HG02973 (cell line): ENCODE data around the gene C6orf163.
A peak's percentile ranks its signal among the peaks of the same experiment; 100 is the strongest.

Source experiments
- ATAC-seq: cut with Tn5 transposase; IDR thresholded peaks from one replicate; pipeline ENCODE4 v1.9.1; 2021; ENCODE audit warnings: moderate library complexity; ENCODE audit not compliant: unreplicated experiment

C6orf163 gene

DNA sequence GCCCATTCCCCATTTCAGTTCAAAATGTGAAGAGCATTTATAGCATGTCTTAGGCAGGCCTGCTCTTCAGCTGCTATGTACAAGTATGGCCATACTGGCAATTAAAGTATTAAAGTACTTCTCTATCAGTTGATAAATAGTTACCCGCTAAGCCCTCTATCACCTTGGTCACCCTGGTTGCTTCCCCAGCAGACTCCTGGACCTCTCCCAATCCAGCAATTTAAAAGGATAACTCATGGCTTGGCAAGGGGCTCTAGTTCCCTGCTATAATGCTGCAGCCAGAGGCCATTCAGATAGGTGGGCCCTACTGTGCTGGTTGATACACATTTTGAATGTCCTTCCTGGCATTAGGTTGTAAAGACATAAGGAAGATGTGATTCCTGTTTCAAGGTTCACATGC, 7.0 kb downstream of the C6orf163 start:
- ATAC-seq: no peak

DNA sequence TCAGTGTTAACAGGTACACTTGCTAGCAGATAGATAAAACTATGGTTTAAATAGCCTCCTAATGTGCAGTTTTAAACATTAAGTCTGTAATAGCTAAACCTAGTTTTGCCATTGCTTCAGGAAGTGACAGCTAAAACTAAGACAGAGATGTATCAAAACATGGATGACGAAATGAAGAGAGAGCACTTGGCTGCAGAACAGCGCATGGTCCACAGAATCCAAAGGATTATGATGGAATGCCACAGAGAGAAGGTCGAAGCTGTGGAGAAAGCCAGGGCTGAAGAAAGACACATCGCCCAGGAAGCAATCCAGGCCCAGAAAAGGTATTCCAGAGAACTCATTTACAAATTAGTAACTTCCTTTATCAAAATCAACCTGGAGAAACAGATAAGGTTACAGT, 11.6 kb downstream of the C6orf163 start:
- ATAC-seq: no peak

DNA sequence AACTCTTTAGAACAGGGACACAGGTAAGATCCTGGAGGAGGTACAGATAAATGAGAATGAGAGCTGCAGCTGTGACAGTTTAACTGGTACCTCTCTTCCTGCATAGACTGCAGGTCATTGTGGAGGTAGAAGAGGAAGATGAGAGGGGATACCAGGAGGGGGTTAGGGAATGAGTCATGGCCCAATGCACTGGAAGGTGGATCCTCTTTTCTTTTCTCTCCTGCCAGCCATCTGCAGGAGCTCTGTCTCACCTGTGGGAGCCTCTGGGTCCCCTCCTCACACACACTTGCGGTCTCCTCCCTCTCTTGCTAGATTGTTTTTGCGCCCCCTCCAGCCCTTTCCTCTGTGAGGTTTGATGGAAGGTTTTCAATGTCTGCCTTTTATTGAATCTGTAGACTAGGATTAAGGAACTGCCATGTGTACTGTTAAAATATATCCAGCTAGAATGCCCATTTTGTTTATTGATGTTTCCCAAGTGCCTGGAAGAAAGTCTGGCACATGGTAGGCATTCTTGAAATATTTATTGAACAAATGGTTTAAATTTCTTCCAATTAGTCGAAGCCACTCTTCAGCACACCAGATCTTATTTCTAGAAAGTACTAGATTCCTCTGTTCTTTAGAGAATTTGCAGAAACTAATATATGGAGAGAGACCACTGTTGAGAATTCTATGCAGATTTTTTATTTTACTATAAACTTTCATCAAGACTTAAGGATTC, 13.0 kb downstream of the C6orf163 start:
- ATAC-seq: no peak

DNA sequence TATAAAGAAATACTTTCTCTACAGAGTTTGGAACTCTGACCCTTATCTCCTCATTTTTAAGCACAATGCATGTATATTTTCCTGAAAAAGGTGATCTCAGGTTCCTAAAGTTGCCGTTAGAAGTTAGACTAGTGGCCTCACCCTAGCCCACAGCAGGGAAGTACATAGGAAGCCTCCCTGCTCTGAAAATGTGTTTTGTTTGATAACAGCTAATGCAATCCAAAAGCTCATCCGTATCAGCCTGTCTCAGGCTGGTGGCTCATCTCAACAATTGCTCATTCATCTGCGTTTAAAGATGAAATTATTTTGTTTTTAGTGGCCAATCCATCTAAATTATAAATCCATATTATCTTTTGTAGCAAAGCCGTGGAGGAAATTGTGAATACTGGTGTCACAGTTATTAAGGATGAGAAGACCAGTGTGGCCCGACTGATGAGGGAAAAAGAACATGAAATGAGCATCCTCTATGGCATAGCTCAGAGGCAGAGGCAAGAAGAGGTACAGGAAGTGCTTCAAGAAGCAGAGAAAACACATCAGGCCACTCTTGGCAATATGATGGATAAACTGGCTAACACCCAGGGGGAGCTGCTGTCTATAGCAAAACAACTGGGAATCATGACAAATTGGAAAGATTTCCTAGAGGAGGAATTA, 20.1 kb downstream of the C6orf163 start:
- no peak for ATAC-seq

DNA sequence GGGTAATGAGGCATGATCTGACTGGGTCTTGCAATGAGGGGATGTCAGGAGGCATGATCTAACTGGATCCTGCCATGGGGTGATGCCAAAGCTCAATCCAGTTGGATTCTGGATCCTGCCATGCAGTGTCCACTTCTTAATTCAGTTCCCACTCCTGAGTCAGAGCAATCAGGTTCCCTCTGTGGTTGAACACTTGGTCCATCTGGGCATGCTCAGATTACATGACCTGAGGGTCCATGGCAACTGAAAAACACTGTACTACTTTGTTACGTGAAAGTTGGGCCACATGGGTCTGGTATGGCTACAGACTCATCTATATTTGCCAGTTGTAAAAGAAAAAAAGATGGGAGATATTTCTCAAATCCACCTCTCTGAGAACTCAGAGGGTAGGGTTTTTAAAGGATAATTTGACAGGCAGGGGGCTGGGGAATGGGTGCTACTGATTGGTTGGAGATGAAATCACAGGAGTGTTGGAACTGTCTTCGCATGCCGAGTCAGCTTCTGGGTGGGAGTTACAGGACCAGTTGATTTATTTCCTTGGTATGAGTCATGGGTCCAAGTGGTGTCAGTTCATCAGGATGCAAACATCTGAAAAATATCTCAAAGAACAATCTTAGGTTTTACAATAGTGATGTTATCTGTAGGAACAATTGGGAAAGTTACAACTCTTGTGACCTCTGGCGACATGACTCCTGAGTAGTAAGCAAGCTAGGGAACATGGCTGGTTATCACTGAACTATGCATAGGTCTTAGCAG, 21.6 kb downstream of the C6orf163 start:
- no peak for ATAC-seq

DNA sequence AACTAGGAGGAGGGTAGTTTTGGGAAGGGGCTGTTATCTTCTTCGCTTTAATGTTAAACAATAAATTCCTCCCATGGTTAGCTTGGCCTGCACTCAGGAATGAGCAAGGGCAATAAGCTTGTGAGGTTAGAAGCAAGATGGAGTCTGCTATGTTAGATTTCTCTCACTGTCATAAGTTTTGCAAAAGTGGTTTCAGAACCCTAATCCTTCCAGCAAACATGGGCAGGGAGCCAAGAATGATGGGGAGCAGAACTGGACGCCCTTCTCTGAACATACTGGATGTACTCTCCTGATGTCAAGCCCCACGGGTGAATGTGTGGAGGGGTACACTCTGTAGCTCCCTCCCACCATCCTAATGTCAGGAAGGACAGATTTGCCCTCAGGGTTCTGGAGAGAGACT, 22.3 kb downstream of the C6orf163 start:
- ATAC-seq: no peak

DNA sequence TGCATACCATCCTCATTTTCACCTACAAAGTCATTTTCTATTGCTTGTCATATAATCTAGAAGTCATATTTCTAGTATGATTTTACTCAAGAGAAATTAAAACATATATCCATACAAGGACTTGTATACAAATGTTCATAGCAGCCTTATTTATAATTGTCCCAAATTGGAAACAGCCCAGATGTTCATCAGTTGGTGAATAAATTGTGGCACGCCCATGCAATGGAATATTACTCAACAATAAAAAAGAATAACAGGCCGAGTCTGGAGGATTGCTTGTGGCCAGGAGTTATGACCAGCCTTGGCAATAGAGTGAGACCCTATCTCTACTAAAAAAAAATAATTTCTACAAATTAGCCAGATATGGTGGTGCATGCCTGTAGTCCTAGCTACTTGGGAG, 28.8 kb downstream of the C6orf163 start:
- ATAC-seq: no peak

DNA sequence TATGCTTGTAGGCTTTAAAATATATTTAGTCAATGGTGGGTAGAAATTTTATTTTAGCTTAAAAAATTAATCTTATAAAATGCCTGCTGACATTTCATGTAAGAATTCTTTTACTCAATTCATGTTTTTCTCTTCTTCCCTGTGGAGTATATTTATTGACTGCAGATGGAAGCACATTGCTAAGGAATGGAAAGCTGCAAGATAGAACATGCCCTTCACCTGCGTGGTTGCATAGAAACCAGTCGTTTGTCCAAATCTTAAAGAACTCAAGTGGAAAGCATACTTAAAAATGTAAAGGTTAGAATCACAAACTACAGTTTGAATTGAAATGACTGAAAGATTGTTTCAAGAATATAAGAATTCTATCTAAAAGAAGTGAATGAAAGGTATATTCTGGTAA, 30.7 kb downstream of the C6orf163 start:
- ATAC-seq: no peak

DNA sequence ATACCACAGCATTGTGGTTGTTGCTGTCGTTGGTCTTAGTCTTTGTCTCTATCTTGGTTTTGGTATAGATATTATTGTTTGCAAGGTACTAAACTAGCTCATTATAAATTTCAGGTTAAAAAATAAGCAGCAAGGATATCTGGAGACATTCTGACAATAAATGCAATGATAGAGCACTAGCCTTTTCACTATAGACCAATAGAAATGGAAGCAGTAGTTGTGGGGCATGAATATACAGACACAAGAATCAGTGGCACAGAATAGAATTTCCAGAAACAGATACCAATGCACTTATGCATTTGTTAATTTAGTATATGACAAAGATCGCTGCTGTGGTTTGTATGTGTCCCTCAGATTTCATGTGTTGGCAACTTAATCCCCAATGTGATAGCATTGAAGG, 32.0 kb downstream of the C6orf163 start:
- no peak for ATAC-seq

DNA sequence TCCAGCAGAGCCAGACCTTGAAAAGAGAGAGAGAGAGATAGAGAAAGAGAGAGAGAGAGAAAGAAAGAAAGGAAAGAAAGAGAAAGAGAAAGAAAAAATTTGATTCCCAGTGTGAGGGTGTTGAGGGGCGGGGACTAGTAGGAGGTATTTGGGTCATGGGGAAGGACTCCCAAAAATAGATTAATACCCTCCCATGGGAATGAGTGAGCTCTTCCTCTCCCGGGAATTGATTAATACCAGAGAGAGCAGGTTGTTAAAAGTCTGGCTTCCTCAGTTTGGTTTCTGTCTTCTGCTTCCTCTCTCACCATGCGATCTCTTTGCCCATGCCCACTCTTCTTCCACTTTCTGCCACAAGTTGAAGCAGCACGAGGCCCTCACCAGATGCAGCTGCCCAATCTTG, 34.3 kb downstream of the C6orf163 start:
- ATAC-seq: no peak

DNA sequence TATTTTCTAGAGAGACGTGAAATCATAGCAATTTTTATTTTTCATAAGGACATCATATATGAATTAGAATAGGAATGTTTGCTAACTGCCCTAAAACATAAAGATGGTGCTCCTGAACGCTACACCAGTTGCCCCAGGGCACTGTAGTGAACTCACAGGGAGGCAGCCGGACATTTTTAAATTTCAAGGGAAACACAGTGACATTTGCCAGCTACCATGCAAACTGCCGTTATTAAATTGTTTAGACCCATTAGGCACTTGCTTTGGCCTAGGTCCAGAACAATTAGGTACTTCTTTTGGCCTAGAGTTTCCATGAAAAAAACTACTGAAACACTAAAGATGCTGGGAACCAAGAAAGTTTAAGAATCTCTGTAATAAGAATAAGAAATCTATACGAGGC, 38.2 kb downstream of the C6orf163 start:
- ATAC-seq: no peak

DNA sequence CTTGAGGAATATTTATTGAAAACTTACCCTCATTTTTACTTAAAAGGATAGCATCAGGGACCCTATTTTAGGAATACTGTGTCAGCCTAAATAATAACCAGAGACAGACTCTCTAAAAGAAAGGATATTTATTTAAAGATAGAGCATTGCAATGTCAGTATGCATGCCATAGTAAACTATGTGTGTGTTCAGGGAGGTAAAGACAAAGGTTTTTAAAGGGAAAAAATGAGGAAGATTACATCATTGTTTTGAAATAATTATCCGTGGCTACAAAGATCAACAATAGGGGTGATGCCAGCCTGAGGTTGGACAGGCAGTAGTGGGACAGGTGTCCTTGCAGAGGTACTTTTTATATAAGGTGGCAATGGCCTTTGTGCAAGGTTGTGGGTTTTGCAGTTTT, 39.4 kb downstream of the C6orf163 start:
- ATAC-seq: no peak

DNA sequence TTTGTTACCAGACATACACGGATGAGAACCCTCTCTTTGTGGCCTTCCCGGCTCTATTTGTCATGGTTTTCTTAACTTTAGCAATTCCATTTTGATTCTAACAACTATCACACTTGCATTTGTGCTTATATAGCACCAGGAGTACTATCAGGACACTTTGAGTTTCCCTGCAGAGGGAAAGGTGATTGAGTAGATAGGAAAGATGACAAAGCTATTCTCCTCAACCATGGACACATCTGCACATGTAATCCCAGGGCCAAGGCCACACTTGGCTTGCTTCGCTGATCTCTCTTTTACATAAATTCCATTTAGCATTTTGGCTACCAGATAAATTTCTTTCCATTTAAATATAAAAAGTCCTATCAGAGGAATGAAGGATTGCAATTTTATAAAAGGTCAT, 39.8 kb downstream of the C6orf163 start:
- ATAC-seq: no peak

DNA sequence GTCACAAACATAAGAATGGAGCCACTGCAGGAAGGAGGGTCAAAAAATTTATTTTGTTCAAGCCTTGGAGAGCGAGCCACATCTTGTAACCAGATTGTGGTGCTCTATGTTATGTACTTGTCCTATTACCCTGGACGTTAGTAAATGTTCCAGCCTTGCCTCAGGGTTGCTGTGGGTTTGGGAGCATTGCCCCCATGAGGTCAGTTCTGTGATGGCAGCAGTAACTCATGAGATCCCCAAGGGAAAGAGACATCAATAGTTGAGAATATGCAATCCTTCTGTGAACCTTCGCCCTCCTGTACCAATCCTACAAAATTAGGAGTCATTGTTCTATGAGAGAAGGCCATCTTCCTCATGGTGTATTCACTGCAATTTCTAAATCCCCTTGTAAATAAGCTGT, 46.7 kb downstream of the C6orf163 start:
- no peak for ATAC-seq

DNA sequence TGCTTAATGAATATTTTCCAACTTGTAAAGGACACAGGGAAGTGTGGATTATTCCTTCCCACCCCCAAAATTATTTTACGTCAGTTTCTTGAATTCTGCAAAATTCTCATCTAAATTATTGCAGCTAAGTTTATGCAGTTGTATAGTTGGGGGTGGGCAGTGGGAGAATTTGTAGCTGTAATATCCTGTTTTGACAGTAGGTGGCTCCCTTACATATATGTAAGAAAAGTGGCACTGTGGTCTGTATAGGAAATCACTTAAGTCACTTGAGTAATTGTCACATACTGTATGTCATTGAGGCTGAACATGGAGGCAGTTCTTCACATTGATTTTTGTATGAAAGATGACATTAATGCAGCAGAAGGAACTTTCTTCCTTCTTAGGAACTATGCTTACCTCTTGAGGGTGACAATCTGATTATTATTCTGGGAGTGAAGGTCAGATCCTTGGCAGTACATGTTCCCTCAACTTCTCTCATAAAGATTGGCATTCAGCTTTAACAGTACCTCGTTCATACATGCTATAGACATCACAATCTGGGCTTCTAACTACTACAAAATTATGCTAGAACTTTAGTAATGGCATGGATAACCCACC, 48.5 kb downstream of the C6orf163 start:
- ATAC-seq: peak; percentile 58

DNA sequence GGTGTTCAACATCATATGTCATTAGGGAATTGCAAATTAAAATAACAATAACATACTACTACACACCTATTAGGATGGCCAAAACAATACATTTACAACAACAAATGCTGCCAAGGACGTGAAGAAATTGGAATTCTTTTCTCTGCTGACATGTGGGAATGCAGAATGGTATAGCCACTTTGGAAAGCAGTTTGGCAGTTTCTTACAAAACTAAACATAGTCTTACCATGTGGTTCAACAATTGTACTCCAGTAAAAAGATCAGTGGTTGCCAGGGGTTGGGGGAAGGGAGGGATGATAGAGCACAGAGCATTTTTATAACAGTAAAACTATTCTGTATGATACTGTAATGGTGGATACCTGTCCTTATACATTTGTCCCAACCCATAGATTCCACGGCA, 50.8 kb downstream of the C6orf163 start:
- ATAC-seq: no peak

DNA sequence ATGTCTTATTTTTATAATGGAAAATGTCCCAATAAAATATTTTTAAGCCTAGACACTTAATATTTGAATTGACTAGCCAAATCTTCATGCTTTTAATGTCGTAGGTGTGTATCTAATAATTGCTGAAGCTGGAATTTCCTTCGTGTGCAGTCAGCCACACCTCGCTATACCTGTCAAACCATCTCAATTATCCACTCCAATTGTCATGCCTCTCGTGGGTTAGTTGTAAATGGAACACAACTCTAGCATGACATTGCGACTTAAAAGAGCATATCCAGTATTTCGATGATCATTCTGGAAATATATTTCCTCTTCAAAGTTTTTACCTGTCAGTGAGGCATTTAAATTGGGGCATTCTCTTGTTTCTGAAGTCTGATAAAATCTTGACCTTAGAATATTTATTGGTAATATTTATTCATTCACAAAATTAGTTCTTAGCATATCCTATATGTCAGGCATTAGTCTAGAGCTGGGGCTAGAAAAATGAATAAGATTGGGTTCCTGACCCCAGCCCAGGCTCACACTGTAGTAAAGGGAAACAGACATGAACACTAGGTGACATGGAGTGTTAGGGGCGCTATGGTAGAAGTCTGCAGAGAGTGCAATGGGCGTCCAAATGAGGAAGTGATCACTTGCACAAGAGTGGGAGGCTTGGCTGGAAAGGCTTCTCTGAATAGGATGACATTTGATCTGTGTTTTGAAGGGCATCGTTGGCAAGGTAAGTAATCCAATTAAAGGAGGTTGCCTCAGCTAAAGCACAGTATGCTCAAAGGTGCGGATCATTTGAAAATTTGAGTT, 52.2 kb downstream of the C6orf163 start:
- ATAC-seq: peak; percentile 88

DNA sequence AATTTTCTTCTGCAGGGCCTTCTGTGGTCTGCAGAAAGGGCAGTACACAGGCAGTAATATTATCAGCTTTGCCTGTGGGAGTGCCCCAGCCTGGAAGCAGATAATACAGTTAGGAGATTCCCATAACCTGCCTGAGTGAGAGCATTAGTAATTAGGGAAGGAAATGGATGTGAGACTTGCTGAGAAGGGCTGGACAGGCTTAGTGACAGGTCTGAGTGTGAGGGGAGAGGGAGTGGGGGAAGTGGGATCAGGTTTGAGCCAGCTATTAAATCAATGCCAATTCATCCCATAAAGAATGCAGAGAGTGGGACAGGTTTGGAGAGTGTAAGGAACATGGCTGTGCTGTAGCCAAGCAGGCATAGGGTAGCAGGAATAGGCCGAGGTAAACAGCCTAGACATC, 53.0 kb downstream of the C6orf163 start:
- ATAC-seq: no peak

DNA sequence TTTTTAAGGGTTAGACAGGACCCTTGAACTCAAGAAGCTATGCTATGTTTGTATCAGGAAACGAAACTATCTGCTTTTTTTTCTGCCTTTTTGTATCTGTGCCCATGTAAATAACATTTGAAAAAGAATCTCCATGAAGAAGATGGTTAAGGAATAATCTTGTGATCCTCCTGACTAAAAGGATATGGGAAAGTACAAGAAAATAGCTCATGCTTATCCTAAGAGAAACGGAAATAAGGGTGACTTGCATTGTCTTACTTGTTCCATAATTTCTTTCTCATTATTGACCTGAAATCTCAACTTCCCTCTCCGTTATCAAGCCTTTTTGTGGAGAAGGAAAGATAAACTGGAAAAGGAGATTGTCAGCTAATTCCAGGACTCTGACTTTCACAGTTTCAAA, 57.2 kb downstream of the C6orf163 start:
- no peak for ATAC-seq

DNA sequence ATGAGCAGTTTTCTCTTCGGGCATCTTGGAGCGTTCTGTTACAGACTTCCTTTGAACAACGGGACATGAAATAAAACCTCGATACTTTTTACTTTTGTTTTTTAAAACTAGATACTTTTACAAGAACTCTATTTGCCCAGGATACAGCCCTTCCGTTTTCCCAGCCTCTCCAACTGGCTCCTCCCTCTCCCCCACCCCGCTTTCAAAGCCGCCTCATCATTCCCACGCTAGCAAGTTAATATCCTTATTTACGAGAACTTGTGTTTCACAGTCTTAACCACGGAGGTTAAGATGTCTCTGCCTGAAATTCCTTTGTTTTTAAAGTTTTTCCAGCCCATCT, 62.9 kb downstream of the C6orf163 start:
- ATAC-seq: peak; percentile 12
